PC-9 (cell line): ENCODE measurements around the gene MAP3K4. TPM values are rescaled to one million over a fixed set of nuclear protein-coding genes. Genes with fewer than 3 reads are reported as not detected.

ENCODE experiments used
- BruUV-seq: library from RNA; stranded (reverse); fragments of 400-500 nt; replicated peaks from 2 replicates; lab custom pipeline; 2021; lab: Mats Ljungman, UMichigan
- CTCF ChIA-PET: fragments of 300-600 bp; sonication (Branson Sonifier 250); formaldehyde crosslinking; loops from one replicate; lab custom pipeline; 2022; ENCODE audit warnings: antibody characterized with exemption; lab: Charles Lee
- POLR2A ChIA-PET: fragments of 300-600 bp; sonication (Branson Sonifier 250); formaldehyde crosslinking; loops from one replicate; lab custom pipeline; 2022; ENCODE audit warnings: antibody characterized with exemption; ENCODE audit not compliant: unreplicated experiment; lab: Charles Lee
- DNase-seq, 2 experiments: peaks; one replicate each; pipeline versions ENCODE4 v3.0.0 to v3.0.0-alpha.2; 2015 to 2022; ENCODE audit warnings: mixed read lengths in 1 of 2
- H2AFZ ChIP-seq: fragments of 200-600 bp; sonication (generic); 2 replicates; pipeline ENCODE4 v1.8.1; 2017; ENCODE audit warnings: antibody characterized with exemption
- H3F3A ChIP-seq: fragments of 200-600 bp; sonication (generic); 2 replicates; pipeline ENCODE4 v1.8.1; 2017; ENCODE audit warnings: antibody characterized with exemption, mild to moderate bottlenecking, low read depth; ENCODE audit not compliant: insufficient read depth
- H3K27ac ChIP-seq: fragments of 200-600 bp; sonication (generic); 2 replicates; pipeline ENCODE4 v1.6.1; 2016; ENCODE audit warnings: mixed run types
- H3K27me3 ChIP-seq: fragments of 200-600 bp; sonication (generic); 2 replicates; pipeline ENCODE4 v1.6.1; 2016; ENCODE audit warnings: low read depth, mixed run types; ENCODE audit not compliant: insufficient read depth
- H3K36me3 ChIP-seq: fragments of 200-600 bp; sonication (generic); 2 replicates; pipeline ENCODE4 v1.6.1; 2016; ENCODE audit warnings: low read depth, mixed run types
- H3K4me1 ChIP-seq: fragments of 200-600 bp; sonication (generic); replicated peaks from 2 replicates; pipeline ENCODE4 v1.6.1; 2016; ENCODE audit warnings: mixed run types; ENCODE audit not compliant: insufficient read depth
- H3K4me2 ChIP-seq: fragments of 200-600 bp; sonication (generic); 2 replicates; pipeline ENCODE4 v1.6.1; 2017; ENCODE audit warnings: mixed run types
- H3K4me3 ChIP-seq: fragments of 200-600 bp; sonication (generic); 2 replicates; pipeline ENCODE4 v1.6.1; 2016; ENCODE audit warnings: mixed run types
- H3K79me2 ChIP-seq: fragments of 200-600 bp; sonication (generic); 2 replicates; pipeline ENCODE4 v1.6.1; 2017; ENCODE audit warnings: low read depth, mixed run types
- H3K9me2 ChIP-seq: fragments of 200-600 bp; sonication (generic); 2 replicates; pipeline ENCODE4 v1.8.1; 2017; ENCODE audit warnings: mild to moderate bottlenecking; ENCODE audit not compliant: insufficient read depth
- H3K9me3 ChIP-seq: fragments of 200-600 bp; sonication (generic); 2 replicates; pipeline ENCODE4 v1.8.1; 2016; ENCODE audit warnings: low read depth; ENCODE audit not compliant: insufficient read depth
- H4K20me1 ChIP-seq: fragments of 200-600 bp; sonication (generic); 2 replicates; pipeline ENCODE4 v1.8.1; 2017; ENCODE audit not compliant: insufficient read depth
- EZH2 ChIP-seq: fragments of 200-600 bp; sonication (generic); IDR thresholded peaks from 2 replicates; pipeline ENCODE4 v1.8.0; 2017; ENCODE audit warnings: antibody characterized with exemption, low read depth
- intact Hi-C: fragments of 100-400 bp; cut with micrococcal nuclease; formaldehyde crosslinking; loops from one replicate; pipeline ENCODE4 v1.10.0; 2022; ENCODE audit not compliant: unreplicated experiment
- total RNA-seq: library from RNA; stranded (reverse); gene quantifications from 2 replicates; pipeline ENCODE4 v1.2.3, GENCODE V29; 2021
- TF ChIP-seq, protein P1 (sequence below): fragments of 200-600 bp; sonication (generic); conservative IDR thresholded peaks from 2 replicates; pipeline ENCODE4 v1.6.1; 2017; ENCODE audit warnings: mixed run types, antibody characterized with exemption, mild to moderate bottlenecking, moderate library complexity

The MAP3K4 gene
- total RNA-seq, 1 experiment from 2014 or later, result 13.0 TPM

DNA sequence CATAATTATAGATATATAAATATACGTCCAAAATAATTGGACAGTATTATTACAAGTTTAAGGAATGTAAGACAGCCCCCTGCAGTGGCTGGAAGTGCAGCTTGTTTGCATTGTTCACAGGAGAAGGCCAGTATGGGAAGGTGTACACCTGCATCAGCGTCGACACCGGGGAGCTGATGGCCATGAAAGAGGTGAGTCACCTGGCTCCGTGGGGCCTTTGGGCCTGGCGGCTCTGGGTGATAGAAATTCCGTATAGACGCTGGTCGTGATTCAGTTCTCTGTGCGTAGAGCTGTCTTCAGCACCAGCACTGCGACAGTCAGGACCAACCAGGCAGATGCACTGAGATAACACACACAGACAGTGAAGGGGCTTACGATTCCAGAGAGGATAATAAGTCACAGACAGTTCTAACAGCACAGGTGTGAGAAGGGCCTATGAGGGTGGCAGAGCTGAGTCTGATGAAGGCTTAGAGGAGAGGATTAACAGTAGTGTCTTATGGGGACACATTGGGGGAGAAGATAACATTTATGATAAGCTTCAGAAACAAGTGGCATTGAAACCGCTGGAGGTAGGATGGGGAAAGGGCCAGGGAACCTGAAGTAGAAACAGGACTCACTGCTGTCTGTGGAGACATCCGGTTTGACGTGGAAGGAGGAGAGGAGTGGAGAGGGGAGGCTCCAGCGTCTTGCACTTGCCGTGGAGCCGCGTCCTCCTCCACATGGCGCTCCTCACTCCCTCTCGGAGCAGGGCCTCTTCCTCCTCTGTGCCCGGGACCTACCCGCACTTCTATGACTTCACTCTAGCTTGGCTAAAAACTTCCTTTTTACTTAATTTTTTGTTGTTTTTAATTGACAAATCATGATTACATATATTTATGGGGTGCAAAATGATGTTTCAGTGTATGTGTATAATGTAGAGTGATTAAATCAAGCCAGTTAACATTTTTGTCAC lies 116.5 kb downstream of the MAP3K4 start:
- ChIA-PET CTCF (no interaction called here), POLR2A (no interaction called here)
- TF ChIP-seq EZH2, result no peak
- TF ChIP-seq, protein P1, sequence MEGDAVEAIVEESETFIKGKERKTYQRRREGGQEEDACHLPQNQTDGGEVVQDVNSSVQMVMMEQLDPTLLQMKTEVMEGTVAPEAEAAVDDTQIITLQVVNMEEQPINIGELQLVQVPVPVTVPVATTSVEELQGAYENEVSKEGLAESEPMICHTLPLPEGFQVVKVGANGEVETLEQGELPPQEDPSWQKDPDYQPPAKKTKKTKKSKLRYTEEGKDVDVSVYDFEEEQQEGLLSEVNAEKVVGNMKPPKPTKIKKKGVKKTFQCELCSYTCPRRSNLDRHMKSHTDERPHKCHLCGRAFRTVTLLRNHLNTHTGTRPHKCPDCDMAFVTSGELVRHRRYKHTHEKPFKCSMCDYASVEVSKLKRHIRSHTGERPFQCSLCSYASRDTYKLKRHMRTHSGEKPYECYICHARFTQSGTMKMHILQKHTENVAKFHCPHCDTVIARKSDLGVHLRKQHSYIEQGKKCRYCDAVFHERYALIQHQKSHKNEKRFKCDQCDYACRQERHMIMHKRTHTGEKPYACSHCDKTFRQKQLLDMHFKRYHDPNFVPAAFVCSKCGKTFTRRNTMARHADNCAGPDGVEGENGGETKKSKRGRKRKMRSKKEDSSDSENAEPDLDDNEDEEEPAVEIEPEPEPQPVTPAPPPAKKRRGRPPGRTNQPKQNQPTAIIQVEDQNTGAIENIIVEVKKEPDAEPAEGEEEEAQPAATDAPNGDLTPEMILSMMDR, result no peak
- H3K79me2 ChIP-seq, result no peaks in the 10 kb centered on the region
- DNase-seq, result no peak
- intact Hi-C loops, result no loop called here
- H4K20me1 ChIP-seq, result no peaks in the 10 kb centered on the region
- H3K27me3 ChIP-seq, result no peaks in the 10 kb centered on the region
- H3F3A ChIP-seq, result 0 out of 2 replicates have a peak, but pooled peaks cover 3% of the 10 kb centered on the region
- no TSS peak for BruUV-seq
- H3K36me3 ChIP-seq, result peaks cover 4% of the 10 kb centered on the region; the same call in 1 of the 2 replicates
- H3K27ac ChIP-seq, result no peak overlapping the region
- H3K9me3 ChIP-seq, result no peaks in the 10 kb centered on the region
- peaks cover 9% of the 10 kb centered on the region for H3K4me1 ChIP-seq
- H3K4me3 ChIP-seq, result no peak overlapping the region
- no peaks in the 10 kb centered on the region for H3K9me2 ChIP-seq
- no peak overlapping the region for H3K4me2 ChIP-seq
- no peak overlapping the region for H2AFZ ChIP-seq

DNA sequence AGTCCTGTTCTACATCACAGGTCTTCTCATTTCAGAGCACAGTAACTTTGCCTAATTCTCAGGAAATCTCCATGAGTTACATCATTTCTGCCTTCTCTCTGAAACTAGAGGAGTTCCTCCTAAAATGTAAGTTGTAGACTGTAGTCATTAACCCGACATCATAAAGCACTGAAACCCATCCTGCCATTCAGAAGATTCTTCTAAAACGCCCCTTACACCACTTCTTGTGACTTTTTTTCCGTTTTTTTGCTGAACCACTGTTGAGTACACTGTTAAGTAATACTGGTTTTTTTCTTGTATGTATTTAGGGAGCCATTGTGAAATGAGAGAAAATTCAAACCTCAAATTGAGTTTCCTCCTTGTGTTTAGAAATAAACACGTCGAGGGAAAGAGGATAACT lies 117.3 kb downstream of the MAP3K4 start:
- 0 out of 2 replicates have a peak, but pooled peaks cover 3% of the 10 kb centered on the region for H3F3A ChIP-seq
- no peaks in the 10 kb centered on the region for H4K20me1 ChIP-seq
- no peaks in the 10 kb centered on the region for H3K27me3 ChIP-seq
- peaks cover 4% of the 10 kb centered on the region; the same call in 1 of the 2 replicates for H3K36me3 ChIP-seq
- CTCF ChIA-PET, result no interaction called here
- DNase-seq, result no peak
- no peaks in the 10 kb centered on the region for H3K9me2 ChIP-seq
- no peaks in the 10 kb centered on the region for H3K79me2 ChIP-seq
- POLR2A ChIA-PET, result no interaction called here
- intact Hi-C loops, result no loop called here
- H3K27ac ChIP-seq, result no peak overlapping the region
- H2AFZ ChIP-seq, result no peak overlapping the region
- TF ChIP-seq, protein P1, result no peak
- no peak for TF ChIP-seq EZH2
- no peak overlapping the region for H3K4me3 ChIP-seq
- no peak overlapping the region for H3K4me2 ChIP-seq
- peaks cover 9% of the 10 kb centered on the region for H3K4me1 ChIP-seq
- BruUV-seq, result no TSS peak
- no peaks in the 10 kb centered on the region for H3K9me3 ChIP-seq

DNA sequence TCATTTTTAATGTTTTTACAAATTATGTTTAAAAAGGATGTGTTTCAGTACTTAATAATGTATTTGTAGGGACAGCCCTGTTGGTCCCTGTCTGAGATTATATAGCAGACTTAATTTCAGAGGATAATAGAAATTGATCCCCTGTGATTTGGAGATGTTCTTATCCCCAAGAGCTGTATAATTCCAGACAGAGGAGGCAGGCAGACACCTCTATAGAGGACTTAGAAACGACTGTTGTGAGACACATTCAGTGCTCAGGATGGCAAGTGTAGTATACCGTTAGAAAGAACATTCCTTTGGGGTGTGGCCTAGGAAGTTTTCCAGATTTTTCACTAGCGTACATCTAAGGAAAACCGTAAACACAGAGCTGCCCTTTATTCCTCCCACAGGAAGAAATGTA lies 117.8 kb downstream of the MAP3K4 start:
- H3K4me2 ChIP-seq, result no peak overlapping the region
- ChIA-PET POLR2A (no interaction called here), CTCF (no interaction called here)
- H3K9me3 ChIP-seq, result no peaks in the 10 kb centered on the region
- no peak overlapping the region for H2AFZ ChIP-seq
- DNase-seq, result no peak
- H3K27ac ChIP-seq, result no peak overlapping the region
- 0 out of 2 replicates have a peak, but pooled peaks cover 3% of the 10 kb centered on the region for H3F3A ChIP-seq
- intact Hi-C loops, result no loop called here
- peaks cover 9% of the 10 kb centered on the region for H3K4me1 ChIP-seq
- H3K27me3 ChIP-seq, result no peaks in the 10 kb centered on the region
- TF ChIP-seq EZH2, result no peak
- TF ChIP-seq, protein P1, result no peak
- H3K79me2 ChIP-seq, result no peaks in the 10 kb centered on the region
- no peaks in the 10 kb centered on the region for H4K20me1 ChIP-seq
- no peaks in the 10 kb centered on the region for H3K9me2 ChIP-seq
- no peak overlapping the region for H3K4me3 ChIP-seq
- H3K36me3 ChIP-seq, result peaks cover 4% of the 10 kb centered on the region; the same call in 1 of the 2 replicates
- BruUV-seq, result no TSS peak
